Keratinocyte (primary cell): ENCODE data around the gene MEGF8. TPM values are rescaled to one million over a fixed set of nuclear protein-coding genes. Genes with fewer than 3 reads are reported as not detected.

Experiments
- DNase-seq: peaks from one replicate; pipeline ENCODE4 v3.0.0-alpha.2; 2011; ENCODE audit warnings: low read depth, missing footprints, low spot score
- FAIRE-seq: peaks from 2 replicates; lab custom pipeline; 2011; peaks lifted over from hg19 to GRCh38; lab: Jason Lieb, UNC
- H2AFZ ChIP-seq: 2 replicates; pipeline ENCODE4 v1.6.0; 2012; ENCODE audit warnings: low read length, control low read depth, inconsistent platforms; ENCODE audit not compliant: control insufficient read depth
- H3K27ac ChIP-seq: 2 replicates; pipeline ENCODE4 v1.5.1; 2011; ENCODE audit warnings: low read length; ENCODE audit not compliant: control insufficient read depth, insufficient read depth
- H3K27me3 ChIP-seq: 3 replicates; pipeline ENCODE4 v1.6.0; 2011; ENCODE audit warnings: low read length; ENCODE audit not compliant: control insufficient read depth, insufficient read depth; ENCODE audit errors: extremely low read depth
- H3K36me3 ChIP-seq, 2 experiments: 2 replicates in 1 of 2; 3 replicates in 1 of 2; pipeline ENCODE4 v1.5.1; 2011; ENCODE audit warnings: low read length in 2 of 2, mild to moderate bottlenecking in 1 of 2; ENCODE audit not compliant: control insufficient read depth in 2 of 2, insufficient read depth in 2 of 2; ENCODE audit errors: extremely low read depth in 1 of 2
- H3K4me1 ChIP-seq: 3 replicates; pipeline ENCODE4 v1.5.1; 2011; ENCODE audit warnings: low read length; ENCODE audit not compliant: control insufficient read depth, insufficient read depth; ENCODE audit errors: extremely low read depth
- H3K4me2 ChIP-seq: 3 replicates; pipeline ENCODE4 v1.6.0; 2011; ENCODE audit warnings: low read depth, low read length; ENCODE audit not compliant: control insufficient read depth, insufficient read depth; ENCODE audit errors: extremely low read depth
- H3K4me3 ChIP-seq, 3 experiments: fragments of 200-600 bp in 1 of 3; sonication (generic) in 1 of 3; 2 replicates in 2 of 3; 3 replicates in 1 of 3; pipeline ENCODE4 v1.5.1; 2011 to 2016; ENCODE audit warnings: low read length in 3 of 3, mild to moderate bottlenecking in 3 of 3, control low read depth in 2 of 3, inconsistent platforms in 1 of 3, low read depth in 1 of 3, mixed read lengths in 1 of 3, mixed run types in 1 of 3, moderate library complexity in 1 of 3; ENCODE audit not compliant: control insufficient read depth in 2 of 3, insufficient read depth in 2 of 3; ENCODE audit errors: extremely low read depth in 1 of 3
- H3K79me2 ChIP-seq: 2 replicates; pipeline ENCODE4 v1.6.0; 2012; ENCODE audit warnings: low read length; ENCODE audit not compliant: control insufficient read depth, insufficient read depth
- H3K9ac ChIP-seq: 3 replicates; pipeline ENCODE4 v1.6.0; 2011; ENCODE audit warnings: low read length; ENCODE audit not compliant: control insufficient read depth, insufficient read depth; ENCODE audit errors: extremely low read depth
- H3K9me1 ChIP-seq: 3 replicates; pipeline ENCODE4 v1.6.0; 2011; ENCODE audit warnings: low read length; ENCODE audit not compliant: control insufficient read depth, insufficient read depth; ENCODE audit errors: extremely low read depth
- H3K9me3 ChIP-seq: 2 replicates; pipeline ENCODE4 v1.5.1; 2012; ENCODE audit warnings: low read depth, low read length; ENCODE audit not compliant: control insufficient read depth
- H4K20me1 ChIP-seq: 3 replicates; pipeline ENCODE4 v1.6.0; 2011; ENCODE audit warnings: low read length; ENCODE audit not compliant: control insufficient read depth, insufficient read depth; ENCODE audit errors: extremely low read depth
- EZH2 ChIP-seq: IDR thresholded peaks from one replicate; pipeline ENCODE4 v1.6.1; 2012; ENCODE audit warnings: inconsistent platforms, mild to moderate bottlenecking, low read length, moderate library complexity
- dilution Hi-C: fragments of 300-500 bp; cut with MboI; formaldehyde crosslinking; loops from one replicate; pipeline ENCODE4 v1.7.0; 2020; ENCODE audit warnings: low sequenced_read_pairs; ENCODE audit not compliant: extremely low pct_ligation_motif_present
- polyA plus RNA-seq, 5 experiments: library from polyadenylated mRNA; depleted of rRNA in 3 of 5; stranded (reverse) in 3 of 5; stranded (forward) in 1 of 5; unstranded in 1 of 5; fragments of >200 nt; gene quantifications; 1 replicate in 1 of 5; 2 replicates in 3 of 5; 3 replicates in 1 of 5; pipeline versions ENCODE4 v1.2.1 to v1.2.3, GENCODE V29; 2011 to 2012; ENCODE audit warnings: missing spikeins in 2 of 5, low read depth in 1 of 5, low replicate concordance in 1 of 5
- TF ChIP-seq, protein P1 (sequence below), 3 experiments: IDR thresholded peaks in 1 of 3; conservative IDR thresholded peaks in 1 of 3; optimal IDR thresholded peaks in 1 of 3; 2 replicates in 2 of 3; 3 replicates in 1 of 3; pipeline versions ENCODE3 to v1.5.1; 2011; ENCODE audit warnings: low read length in 3 of 3, mild to moderate bottlenecking in 3 of 3, moderate library complexity in 2 of 3, control low read depth in 1 of 3, inconsistent platforms in 1 of 3; ENCODE audit not compliant: insufficient read depth in 2 of 3; ENCODE audit errors: extremely low read depth in 1 of 3

The MEGF8 gene
- polyA plus RNA-seq, 1 donor (not counting 4 experiments of a cell fraction or from before 2014, with no cell fraction given) = 4.1 TPM

DNA sequence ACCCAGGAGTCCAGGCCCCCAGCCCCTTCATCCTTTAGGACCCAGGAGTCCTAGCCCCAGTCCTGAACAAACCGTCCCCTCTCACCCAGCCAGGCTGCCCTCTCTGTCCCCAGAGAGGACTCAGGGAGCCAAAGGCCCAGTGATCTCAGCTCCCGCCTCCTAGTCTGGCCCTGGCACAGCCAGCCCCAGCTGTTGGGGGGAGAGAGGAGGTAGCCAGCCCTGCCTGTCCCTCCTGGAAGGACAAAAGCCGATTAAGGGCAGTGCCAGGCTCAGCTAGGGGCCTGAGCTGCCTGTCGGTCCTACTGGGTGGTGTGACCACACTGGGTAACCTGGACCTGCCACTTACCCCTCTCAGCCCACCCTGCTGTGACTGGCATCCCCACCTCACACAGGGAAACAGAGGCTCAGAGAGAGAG, 87.2 kb downstream of the MEGF8 start:
- no peaks in the 10 kb centered on the region for H3K9me1 ChIP-seq

DNA sequence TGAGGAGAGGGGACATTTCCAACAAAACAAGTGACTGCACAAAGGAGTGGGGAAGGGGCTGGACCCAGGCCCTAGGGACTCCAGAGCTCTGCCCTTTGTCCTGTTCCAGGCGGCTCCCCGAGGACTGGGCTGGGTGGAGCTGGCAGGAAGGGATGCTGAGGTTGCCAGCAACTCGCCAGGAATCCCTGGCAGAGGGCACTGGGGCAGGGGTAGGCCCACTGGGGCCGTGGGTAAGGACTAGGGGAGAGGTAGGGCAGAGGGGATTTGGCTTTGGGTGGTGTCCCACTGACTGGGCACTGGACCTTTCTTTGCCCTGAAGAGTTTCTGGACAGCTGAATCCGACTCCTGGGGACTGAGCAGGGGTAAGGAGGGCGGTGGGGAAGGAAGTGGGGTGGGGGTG, 93.9 kb downstream of the MEGF8 start:
- Histone ChIP-seq H3K27ac (no peak overlapping the region), H4K20me1 (no peaks in the 10 kb centered on the region), H3K9ac (no peak overlapping the region), H2AFZ (no peak overlapping the region), H3K4me3 (no peak overlapping the region), H3K79me2 (peaks cover 5% of the 10 kb centered on the region), H3K27me3 (no peaks in the 10 kb centered on the region), H3K9me1 (no peaks in the 10 kb centered on the region), H3K36me3 (peaks cover 1 to 7% of the 10 kb centered on the region in 2 experiments), H3K4me1 (peaks cover 34% of the 10 kb centered on the region), H3K9me3 (no peaks in the 10 kb centered on the region), H3K4me2 (no peak overlapping the region)
- no peak for DNase-seq
- dilution Hi-C loops = no loop called here
- TF ChIP-seq EZH2 = no peak
- TF ChIP-seq, protein P1, sequence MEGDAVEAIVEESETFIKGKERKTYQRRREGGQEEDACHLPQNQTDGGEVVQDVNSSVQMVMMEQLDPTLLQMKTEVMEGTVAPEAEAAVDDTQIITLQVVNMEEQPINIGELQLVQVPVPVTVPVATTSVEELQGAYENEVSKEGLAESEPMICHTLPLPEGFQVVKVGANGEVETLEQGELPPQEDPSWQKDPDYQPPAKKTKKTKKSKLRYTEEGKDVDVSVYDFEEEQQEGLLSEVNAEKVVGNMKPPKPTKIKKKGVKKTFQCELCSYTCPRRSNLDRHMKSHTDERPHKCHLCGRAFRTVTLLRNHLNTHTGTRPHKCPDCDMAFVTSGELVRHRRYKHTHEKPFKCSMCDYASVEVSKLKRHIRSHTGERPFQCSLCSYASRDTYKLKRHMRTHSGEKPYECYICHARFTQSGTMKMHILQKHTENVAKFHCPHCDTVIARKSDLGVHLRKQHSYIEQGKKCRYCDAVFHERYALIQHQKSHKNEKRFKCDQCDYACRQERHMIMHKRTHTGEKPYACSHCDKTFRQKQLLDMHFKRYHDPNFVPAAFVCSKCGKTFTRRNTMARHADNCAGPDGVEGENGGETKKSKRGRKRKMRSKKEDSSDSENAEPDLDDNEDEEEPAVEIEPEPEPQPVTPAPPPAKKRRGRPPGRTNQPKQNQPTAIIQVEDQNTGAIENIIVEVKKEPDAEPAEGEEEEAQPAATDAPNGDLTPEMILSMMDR (optimal IDR thresholded peaks at IDR 0.05 in 1 of 3, IDR thresholded peaks at IDR 0.05 in 1 of 3, conservative IDR thresholded peaks at IDR 0.05 in 1 of 3; ENCODE audit: extremely low read depth in 1 of 3, insufficient read depth in 2 of 3, low read length in 3 of 3) = no peak
- FAIRE-seq = no peak

More for the DNA sequence above, 87.2 kb downstream of the MEGF8 start:
- no peak for DNase-seq
- no peak overlapping the region for H3K4me2 ChIP-seq
- H3K79me2 ChIP-seq = no peaks in the 10 kb centered on the region
- H3K4me1 ChIP-seq = peaks cover 2% of the 10 kb centered on the region
- no peak overlapping the region for H3K4me3 ChIP-seq
- no peak overlapping the region for H3K9ac ChIP-seq
- no peaks in the 10 kb centered on the region for H3K9me3 ChIP-seq
- H4K20me1 ChIP-seq = peaks cover 3% of the 10 kb centered on the region
- no peak overlapping the region for H3K27ac ChIP-seq
- no peaks in the 10 kb centered on the region for H3K27me3 ChIP-seq
- TF ChIP-seq, protein P1 (optimal IDR thresholded peaks at IDR 0.05 in 1 of 3, IDR thresholded peaks at IDR 0.05 in 1 of 3, conservative IDR thresholded peaks at IDR 0.05 in 1 of 3; ENCODE audit: extremely low read depth in 1 of 3, insufficient read depth in 2 of 3, low read length in 3 of 3) = no peak
- no peak for TF ChIP-seq EZH2
- dilution Hi-C loops = no loop called here
- H3K36me3 ChIP-seq = peaks cover 8 to 24% of the 10 kb centered on the region in 2 experiments
- H2AFZ ChIP-seq = no peak overlapping the region
- FAIRE-seq = no peak
